Fibroblast of lung (primary cell): ENCODE results near the gene OR10A4. TPM values are rescaled to one million over a fixed set of nuclear protein-coding genes. Genes with fewer than 3 reads are reported as not detected.

ENCODE experiments used
- DNase-seq, 2 donors: peaks; one replicate each; pipeline versions ENCODE4 v3.0.0 to v3.0.0-alpha.2; 2010; ENCODE audit warnings: low read depth in 2 of 2
- H2AFZ ChIP-seq: 2 replicates; pipeline ENCODE4 v1.5.1; 2012; ENCODE audit warnings: low read length, control low read depth, inconsistent platforms
- H3K27ac ChIP-seq: 2 replicates; pipeline ENCODE4 v1.5.1; 2011; ENCODE audit warnings: low read length, control low read depth; ENCODE audit not compliant: insufficient read depth
- H3K27me3 ChIP-seq: 2 replicates; pipeline ENCODE4 v1.5.1; 2011; ENCODE audit warnings: mild to moderate bottlenecking, low read length; ENCODE audit not compliant: control insufficient read depth, insufficient read depth
- H3K36me3 ChIP-seq: 2 replicates; pipeline ENCODE4 v1.5.1; 2011; ENCODE audit warnings: low read length; ENCODE audit not compliant: control insufficient read depth, insufficient read depth
- H3K4me1 ChIP-seq: 2 replicates; pipeline ENCODE4 v1.5.1; 2011; ENCODE audit warnings: low read length; ENCODE audit not compliant: control insufficient read depth, insufficient read depth; ENCODE audit errors: extremely low read depth
- H3K4me2 ChIP-seq: 2 replicates; pipeline ENCODE4 v1.5.1; 2011; ENCODE audit warnings: low read length, control low read depth; ENCODE audit not compliant: insufficient read depth; ENCODE audit errors: extremely low read depth
- H3K4me3 ChIP-seq, 4 experiments: fragments of 200-600 bp in 1 of 4; sonication (generic) in 1 of 4; replicated peaks in 1 of 4; 2 replicates each; pipeline ENCODE4 v1.5.1; 2011 to 2016; ENCODE audit warnings: low read length in 4 of 4, low read depth in 3 of 4, mild to moderate bottlenecking in 3 of 4, control low read depth in 2 of 4, inconsistent platforms in 1 of 4, mixed read lengths in 1 of 4; ENCODE audit not compliant: insufficient read depth in 1 of 4; ENCODE audit errors: control extremely low read depth in 1 of 4
- H3K79me2 ChIP-seq: 2 replicates; pipeline ENCODE4 v1.5.1; 2012; ENCODE audit warnings: mild to moderate bottlenecking, low read length, inconsistent platforms; ENCODE audit not compliant: control insufficient read depth, insufficient read depth
- H3K9ac ChIP-seq: 2 replicates; pipeline ENCODE4 v1.5.1; 2011; ENCODE audit warnings: mild to moderate bottlenecking, low read length, control low read depth; ENCODE audit not compliant: insufficient read depth
- H3K9me3 ChIP-seq: 2 replicates; pipeline ENCODE4 v1.5.1; 2012; ENCODE audit warnings: low read depth, low read length; ENCODE audit not compliant: control insufficient read depth, insufficient read depth
- H4K20me1 ChIP-seq: 2 replicates; pipeline ENCODE4 v1.5.1; 2011; ENCODE audit warnings: low read length; ENCODE audit not compliant: control insufficient read depth, insufficient read depth; ENCODE audit errors: extremely low read depth
- EZH2 ChIP-seq: IDR thresholded peaks from 2 replicates; pipeline ENCODE4 v1.5.1; 2012; ENCODE audit warnings: low read length, control low read depth, mild to moderate bottlenecking; ENCODE audit errors: missing control alignments
- polyA minus RNA-seq: library from RNA; depleted of rRNA, polyadenylated mRNA; stranded (reverse); fragments of >200 nt; gene quantifications from 2 replicates; pipeline ENCODE4 v1.2.3, GENCODE V29; 2011; ENCODE audit warnings: low replicate concordance
- polyA plus RNA-seq, 2 donors: library from polyadenylated mRNA; depleted of rRNA in 1 of 2; stranded (reverse) in 1 of 2; unstranded in 1 of 2; fragments of >200 nt; gene quantifications; 2 replicates each; pipeline ENCODE4 v1.2.1, GENCODE V29; 2011 to 2012; ENCODE audit warnings: missing spikeins in 1 of 2
- total RNA-seq: library from RNA; depleted of rRNA; stranded (reverse); fragments of >200 nt; gene quantifications from 2 replicates; pipeline ENCODE4 v1.2.1, GENCODE V29; 2014
- TF ChIP-seq, protein P1 (sequence below), 2 donors: IDR thresholded peaks in 1 of 2; conservative IDR thresholded peaks in 1 of 2; 1 replicate in 1 of 2; 2 replicates in 1 of 2; pipeline ENCODE4 v1.5.1; 2011 to 2012; ENCODE audit warnings: low read length in 2 of 2, control low read depth in 1 of 2, inconsistent platforms in 1 of 2, low read depth in 1 of 2, mild to moderate bottlenecking in 1 of 2

The OR10A4 gene, protein sequence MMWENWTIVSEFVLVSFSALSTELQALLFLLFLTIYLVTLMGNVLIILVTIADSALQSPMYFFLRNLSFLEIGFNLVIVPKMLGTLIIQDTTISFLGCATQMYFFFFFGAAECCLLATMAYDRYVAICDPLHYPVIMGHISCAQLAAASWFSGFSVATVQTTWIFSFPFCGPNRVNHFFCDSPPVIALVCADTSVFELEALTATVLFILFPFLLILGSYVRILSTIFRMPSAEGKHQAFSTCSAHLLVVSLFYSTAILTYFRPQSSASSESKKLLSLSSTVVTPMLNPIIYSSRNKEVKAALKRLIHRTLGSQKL
- not detected in 2 replicates for total RNA-seq
- not detected in 2 replicates for polyA plus RNA-seq
- not detected in 2 replicates for polyA plus RNA-seq (2012)
- polyA minus RNA-seq = not detected in 2 replicates

DNA sequence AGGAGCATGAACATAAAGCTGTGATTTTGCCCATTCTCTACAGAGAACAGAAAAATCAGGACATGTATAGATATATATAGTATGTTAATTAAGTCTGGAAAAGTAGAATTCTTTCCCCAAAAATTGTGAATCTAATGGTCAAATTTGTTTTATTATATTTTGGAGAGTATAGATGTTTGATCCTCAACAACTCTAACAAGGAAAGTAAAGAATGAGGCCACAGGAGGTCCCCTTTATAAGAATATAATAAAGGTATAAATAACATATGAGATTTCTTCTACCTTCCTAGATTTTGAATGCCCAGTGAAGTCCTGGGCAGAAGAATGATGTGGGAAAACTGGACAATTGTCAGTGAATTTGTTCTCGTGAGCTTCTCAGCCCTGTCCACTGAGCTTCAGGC, at the start of gene OR10A4:
OR10A4 (plus strand) TSS at position 301 of the 400 bp plus-strand sequence; CDS start at position 324, 23 bp downstream.
- no peak within 1 kb of the TSS for H3K4me3 ChIP-seq
- no peaks in the 10 kb centered on the region for H3K9me3 ChIP-seq
- no peak within 1 kb of the TSS for H3K27ac ChIP-seq
- H4K20me1 ChIP-seq = no peaks in the 10 kb centered on the region
- no peaks in the 10 kb centered on the region for H3K79me2 ChIP-seq
- H3K4me1 ChIP-seq = no peaks in the 10 kb centered on the region
- H3K4me2 ChIP-seq = no peak within 1 kb of the TSS
- TF ChIP-seq, protein P1, sequence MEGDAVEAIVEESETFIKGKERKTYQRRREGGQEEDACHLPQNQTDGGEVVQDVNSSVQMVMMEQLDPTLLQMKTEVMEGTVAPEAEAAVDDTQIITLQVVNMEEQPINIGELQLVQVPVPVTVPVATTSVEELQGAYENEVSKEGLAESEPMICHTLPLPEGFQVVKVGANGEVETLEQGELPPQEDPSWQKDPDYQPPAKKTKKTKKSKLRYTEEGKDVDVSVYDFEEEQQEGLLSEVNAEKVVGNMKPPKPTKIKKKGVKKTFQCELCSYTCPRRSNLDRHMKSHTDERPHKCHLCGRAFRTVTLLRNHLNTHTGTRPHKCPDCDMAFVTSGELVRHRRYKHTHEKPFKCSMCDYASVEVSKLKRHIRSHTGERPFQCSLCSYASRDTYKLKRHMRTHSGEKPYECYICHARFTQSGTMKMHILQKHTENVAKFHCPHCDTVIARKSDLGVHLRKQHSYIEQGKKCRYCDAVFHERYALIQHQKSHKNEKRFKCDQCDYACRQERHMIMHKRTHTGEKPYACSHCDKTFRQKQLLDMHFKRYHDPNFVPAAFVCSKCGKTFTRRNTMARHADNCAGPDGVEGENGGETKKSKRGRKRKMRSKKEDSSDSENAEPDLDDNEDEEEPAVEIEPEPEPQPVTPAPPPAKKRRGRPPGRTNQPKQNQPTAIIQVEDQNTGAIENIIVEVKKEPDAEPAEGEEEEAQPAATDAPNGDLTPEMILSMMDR (conservative IDR thresholded peaks at IDR 0.05 in 1 of 2, IDR thresholded peaks at IDR 0.05 in 1 of 2; ENCODE audit: low read depth in 1 of 2, low read length in 2 of 2) = no peak
- no peak for TF ChIP-seq EZH2
- no peak for DNase-seq
- H3K9ac ChIP-seq = no peak within 1 kb of the TSS
- no peaks in the 10 kb centered on the region for H3K27me3 ChIP-seq
- no peaks in the 10 kb centered on the region for H3K36me3 ChIP-seq
- H2AFZ ChIP-seq = no peak within 1 kb of the TSS

DNA sequence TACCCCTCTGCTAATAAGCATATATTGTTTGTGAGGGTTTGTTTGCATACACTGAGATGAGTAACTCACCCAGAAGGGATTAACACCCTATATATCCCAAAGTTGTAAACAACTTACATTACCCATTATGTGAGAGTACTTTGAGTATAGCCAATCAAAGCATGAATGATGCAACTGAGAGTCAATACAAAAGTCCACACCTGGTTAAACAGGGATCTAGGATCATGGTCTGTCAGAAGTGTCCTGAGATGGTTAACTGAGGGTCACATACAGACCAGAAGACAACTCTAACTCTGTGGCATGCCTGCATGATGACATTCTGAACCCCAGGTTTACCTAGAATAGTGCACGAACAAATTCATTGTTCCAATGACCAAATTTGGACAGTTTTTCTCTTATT, 48.3 kb upstream of the OR10A4 start:
- no peaks in the 10 kb centered on the region for H3K9me3 ChIP-seq
- H3K36me3 ChIP-seq = no peaks in the 10 kb centered on the region
- TF ChIP-seq, protein P1 (conservative IDR thresholded peaks at IDR 0.05 in 1 of 2, IDR thresholded peaks at IDR 0.05 in 1 of 2; ENCODE audit: low read depth in 1 of 2, low read length in 2 of 2) = no peak
- no peak for TF ChIP-seq EZH2
- H3K79me2 ChIP-seq = no peaks in the 10 kb centered on the region
- H3K9ac ChIP-seq = no peak overlapping the region
- no peak overlapping the region for H3K4me3 ChIP-seq
- no peaks in the 10 kb centered on the region for H4K20me1 ChIP-seq
- no peak for DNase-seq
- H3K27me3 ChIP-seq = no peaks in the 10 kb centered on the region
- no peaks in the 10 kb centered on the region for H3K4me1 ChIP-seq
- no peak overlapping the region for H3K4me2 ChIP-seq
- H3K27ac ChIP-seq = no peak overlapping the region
- no peak overlapping the region for H2AFZ ChIP-seq

DNA sequence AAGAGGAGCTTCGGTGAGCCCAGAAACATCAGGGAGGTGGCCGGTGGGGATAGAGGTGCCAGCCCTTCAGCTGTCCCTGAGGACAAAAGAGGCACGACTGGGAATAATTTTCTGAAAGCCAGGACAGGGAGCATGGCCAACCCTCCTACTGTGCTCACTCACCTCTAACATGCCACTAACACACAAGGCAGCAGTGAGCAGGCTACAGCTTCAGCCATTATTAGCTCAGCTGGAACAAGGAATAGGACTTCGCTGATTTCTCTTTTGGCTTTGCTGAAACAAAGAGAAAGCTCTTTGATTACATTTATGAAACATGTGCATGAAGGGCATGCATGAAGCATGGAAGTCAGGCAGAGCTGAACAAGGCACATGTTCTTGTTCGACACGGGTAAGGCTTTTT, 43.1 kb upstream of the OR10A4 start:
- no peaks in the 10 kb centered on the region for H3K9me3 ChIP-seq
- H3K79me2 ChIP-seq = no peaks in the 10 kb centered on the region
- DNase-seq = no peak
- no peaks in the 10 kb centered on the region for H3K36me3 ChIP-seq
- H3K9ac ChIP-seq = no peak overlapping the region
- H3K27me3 ChIP-seq = no peaks in the 10 kb centered on the region
- H3K27ac ChIP-seq = no peak overlapping the region
- H4K20me1 ChIP-seq = no peaks in the 10 kb centered on the region
- H3K4me2 ChIP-seq = no peak overlapping the region
- no peak overlapping the region for H2AFZ ChIP-seq
- no peak for TF ChIP-seq EZH2
- TF ChIP-seq, protein P1 (conservative IDR thresholded peaks at IDR 0.05 in 1 of 2, IDR thresholded peaks at IDR 0.05 in 1 of 2; ENCODE audit: low read depth in 1 of 2, low read length in 2 of 2) = no peak
- no peaks in the 10 kb centered on the region for H3K4me1 ChIP-seq
- H3K4me3 ChIP-seq = no peak overlapping the region
